Tibial artery (tissue), 4 donors: ENCODE results near the gene DHRSX.
"Not testable (repeated sequence)": the region's sequence is repeated elsewhere in the genome, so short reads cannot be mapped to it uniquely, and the experiment has no call there.

Source experiments
- DNase-seq, 2 donors: peaks; one replicate each; pipeline ENCODE4 v3.0.0-alpha.2; 2019
- H3K27ac ChIP-seq, 2 donors: fragments of 200-600 bp; sonication (generic) in 1 of 2; 1 replicate in 1 of 2; 2 replicates in 1 of 2; pipeline ENCODE4 v1.5.1; 2018 to 2019; ENCODE audit warnings: mild to moderate bottlenecking in 1 of 2
- H3K27me3 ChIP-seq, 2 donors: fragments of 200-600 bp; sonication (generic) in 1 of 2; one replicate each; pipeline versions ENCODE4 v1.5.1 to v1.6.0; 2016 to 2019
- H3K36me3 ChIP-seq, 3 donors: fragments of 200-600 bp; sonication (generic) in 2 of 3; one replicate each; pipeline ENCODE4 v1.5.1; 2016 to 2019; ENCODE audit warnings: mild to moderate bottlenecking in 2 of 3
- H3K4me1 ChIP-seq, 4 donors: fragments of 200-600 bp; sonication (generic) in 2 of 4; 1 replicate in 3 of 4; 2 replicates in 1 of 4; pipeline ENCODE4 v1.5.1; 2016 to 2019
- H3K4me3 ChIP-seq, 2 donors: fragments of 200-600 bp; sonication (generic) in 1 of 2; 1 replicate in 1 of 2; 2 replicates in 1 of 2; pipeline ENCODE4 v1.5.1; 2018 to 2019; ENCODE audit warnings: mild to moderate bottlenecking in 2 of 2
- H3K9me3 ChIP-seq, 3 donors: fragments of 200-600 bp; sonication (generic) in 1 of 3; one replicate each; pipeline ENCODE4 v1.5.1; 2016 to 2019
- CTCF ChIP-seq, 2 experiments: fragments of 200-600 bp in 1 of 2; fragments of 450-650 bp in 1 of 2; IDR thresholded peaks; one replicate each; pipeline ENCODE4 v1.5.1; 2017 to 2019; ENCODE audit warnings: antibody characterized with exemption in 2 of 2, mild to moderate bottlenecking in 1 of 2, moderate library complexity in 1 of 2
- intact Hi-C: fragments of 100-400 bp; cut with DNase I; formaldehyde crosslinking; loops from one replicate; pipeline ENCODE4 v1.15.0; 2023; ENCODE audit warnings: low total_unique reads

DHRSX gene

GRCh38 chrX:2479420-2479780, 21.4 kb downstream of the DHRSX start:
- no peak overlapping the region for H3K27ac ChIP-seq
- H3K4me3 ChIP-seq = no peak overlapping the region
- no peaks in the 10 kb centered on the region for H3K36me3 ChIP-seq
- intact Hi-C loops = no loop called here
- no peak for TF ChIP-seq CTCF (IDR thresholded peaks at IDR 0.05)
- no peak for DNase-seq
- peaks cover 0 to 15% (median 7%) of the 10 kb centered on the region in 4 donors for H3K4me1 ChIP-seq
- H3K27me3 ChIP-seq = no peaks in the 10 kb centered on the region
- H3K9me3 ChIP-seq = no peaks in the 10 kb centered on the region

- Histone ChIP-seq H3K4me1 (peaks cover 0 to 9% (median 2%) of the 10 kb centered on the region in 4 donors), H3K36me3 (no peaks in the 10 kb centered on the region), H3K27ac (no peak overlapping the region), H3K27me3 (no peaks in the 10 kb centered on the region), H3K9me3 (no peaks in the 10 kb centered on the region), H3K4me3 (no peak overlapping the region)
- no peak for DNase-seq
- intact Hi-C loops = no loop called here
- no peak for TF ChIP-seq CTCF (IDR thresholded peaks at IDR 0.05)
These were observed 22.0 kb downstream of the DHRSX start for GRCh38 chrX:2478546-2479419.

- DNase-seq, H3K4me3 ChIP-seq, H3K9me3 ChIP-seq, intact Hi-C loops, H3K27ac ChIP-seq, H3K27me3 ChIP-seq, H3K4me1 ChIP-seq, H3K36me3 ChIP-seq: not testable (repeated sequence)
These were observed 23.5 kb downstream of the DHRSX start for GRCh38 chrX:2477313-2477712.

GRCh38 chrX:2474963-2475726, 25.6 kb downstream of the DHRSX start:
- Histone ChIP-seq H3K9me3 (no peaks in the 10 kb centered on the region), H3K4me1 (no peaks in the 10 kb centered on the region), H3K27ac (no peak overlapping the region), H3K36me3 (peaks cover 0 to under 1% (median 0%) of the 10 kb centered on the region in 3 donors), H3K27me3 (no peaks in the 10 kb centered on the region), H3K4me3 (no peak overlapping the region)
- DNase-seq = no peak
- intact Hi-C loops = no loop called here
- TF ChIP-seq CTCF (IDR thresholded peaks at IDR 0.05) = no peak

- intact Hi-C loops = no loop called here
- Histone ChIP-seq H3K4me3 (no peak overlapping the region), H3K27me3 (no peaks in the 10 kb centered on the region), H3K4me1 (no peaks in the 10 kb centered on the region), H3K27ac (no peak overlapping the region), H3K36me3 (peaks cover 0 to 4% (median 0%) of the 10 kb centered on the region in 3 donors), H3K9me3 (no peaks in the 10 kb centered on the region)
- no peak for TF ChIP-seq CTCF (IDR thresholded peaks at IDR 0.05)
- no peak for DNase-seq
These were observed 26.4 kb downstream of the DHRSX start for GRCh38 chrX:2474280-2474962.

GRCh38 chrX:2473064-2473463, 27.7 kb downstream of the DHRSX start:
- H3K4me3 ChIP-seq, H3K27me3 ChIP-seq, H3K9me3 ChIP-seq, H3K4me1 ChIP-seq, intact Hi-C loops, H3K27ac ChIP-seq, H3K36me3 ChIP-seq: not testable (repeated sequence)
- peak in 1 of 2 donors; percentile 19 for DNase-seq
